ENCODE results near the gene MRNIP.

Gene MRNIP

GRCh38 chr5:179858586-179859427 lies at the start of gene MRNIP:
MRNIP (minus strand) TSS chr5:179858817; CDS start chr5:179858796, 21 bp downstream.
- TF ChIP-seq ZFX (IDR thresholded peaks at IDR 0.05; ENCODE audit: borderline replicate concordance) (no peak), CTCF (IDR thresholded peaks at IDR 0.05) (no peak)

GRCh38 chr5:179907556-179908324 lies 49.1 kb upstream of the MRNIP start, which contains the start of gene TBC1D9B:
TBC1D9B (minus strand) TSS chr5:179907897; CDS start chr5:179907821, 76 bp downstream.
- peak within 1 kb of the TSS; percentile 64 for H3K27ac ChIP-seq
- TF ChIP-seq CTCF (IDR thresholded peaks at IDR 0.05) = peak; percentile 98
- no peak for TF ChIP-seq ZFX (IDR thresholded peaks at IDR 0.05; ENCODE audit: borderline replicate concordance)

More at GRCh38 chr5:179858586-179859427, at the start of gene MRNIP:
- peak within 1 kb of the TSS; percentile 70 for H3K27ac ChIP-seq

GRCh38 chr5:179906795-179907555 lies 48.4 kb upstream of the MRNIP start:
- TF ChIP-seq ZFX (IDR thresholded peaks at IDR 0.05; ENCODE audit: borderline replicate concordance) (no peak), CTCF (IDR thresholded peaks at IDR 0.05) (no peak)
- peak overlapping the region; percentile 64 for H3K27ac ChIP-seq

GRCh38 chr5:179906294-179906794 lies 47.7 kb upstream of the MRNIP start:
- TF ChIP-seq ZFX (IDR thresholded peaks at IDR 0.05; ENCODE audit: borderline replicate concordance) = no peak
- TF ChIP-seq CTCF (IDR thresholded peaks at IDR 0.05) = no peak
- 0 out of 2 replicates have a peak overlapping the region, but pooled peaks have one; percentile 64 for H3K27ac ChIP-seq

- TF ChIP-seq CTCF (IDR thresholded peaks at IDR 0.05) (no peak), ZFX (IDR thresholded peaks at IDR 0.05; ENCODE audit: borderline replicate concordance) (no peak)
- no peak overlapping the region for H3K27ac ChIP-seq
These were observed 46.5 kb upstream of the MRNIP start for GRCh38 chr5:179905161-179905560.

GRCh38 chr5:179904463-179905160 lies 46.0 kb upstream of the MRNIP start:
- no peak for TF ChIP-seq ZFX (IDR thresholded peaks at IDR 0.05; ENCODE audit: borderline replicate concordance)
- TF ChIP-seq CTCF (IDR thresholded peaks at IDR 0.05) = no peak
- H3K27ac ChIP-seq = no peak overlapping the region
